ENCODE data around the gene TLL2.

DNA sequence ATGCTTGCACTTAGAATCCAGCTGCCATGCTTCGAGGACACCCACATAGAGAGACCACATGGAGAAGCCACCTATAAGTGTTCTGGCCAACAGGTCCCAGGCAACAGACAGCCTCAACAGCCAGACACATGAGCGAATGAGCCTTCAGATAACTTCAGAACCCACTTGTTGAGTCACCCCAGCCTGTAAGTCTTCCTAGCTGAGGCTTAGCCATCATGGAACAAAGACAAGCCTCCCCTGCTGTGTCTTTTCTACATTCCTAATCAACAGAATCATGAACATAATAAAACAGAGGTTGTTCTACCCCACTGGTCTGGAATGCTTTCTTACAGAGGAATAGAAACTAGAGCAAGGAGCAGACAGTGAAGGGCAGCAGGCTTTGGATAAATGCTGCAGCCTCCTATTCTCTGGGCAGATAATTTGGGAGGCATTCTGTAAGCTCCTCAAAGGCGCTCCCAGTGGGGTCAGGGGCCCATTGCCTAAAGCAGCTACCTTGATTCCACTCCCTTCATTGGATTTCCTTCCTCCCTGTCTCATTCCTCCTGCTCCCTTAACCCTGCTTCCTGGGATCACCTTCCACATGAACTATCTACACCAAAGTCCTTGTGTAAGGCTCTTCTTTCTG is 4.6 kb downstream of the TLL2 start:
- TF ChIP-seq CTCF (IDR thresholded peaks at IDR 0.05; ENCODE audit: low read length) (no peak), EZH2 (optimal IDR thresholded peaks at IDR 0.05; ENCODE audit: low read depth, low read length) (no peak), EZH2phosphoT487 (IDR thresholded peaks at IDR 0.05; ENCODE audit: low read length) (no peak)
